ENCODE results near the gene MIXL1. TPM values are rescaled to one million over a fixed set of nuclear protein-coding genes. Genes with fewer than 3 reads are reported as not detected.
A peak's percentile ranks its signal among the peaks of the same experiment; 100 is the strongest.

The MIXL1 gene
- not detected for total RNA-seq

DNA sequence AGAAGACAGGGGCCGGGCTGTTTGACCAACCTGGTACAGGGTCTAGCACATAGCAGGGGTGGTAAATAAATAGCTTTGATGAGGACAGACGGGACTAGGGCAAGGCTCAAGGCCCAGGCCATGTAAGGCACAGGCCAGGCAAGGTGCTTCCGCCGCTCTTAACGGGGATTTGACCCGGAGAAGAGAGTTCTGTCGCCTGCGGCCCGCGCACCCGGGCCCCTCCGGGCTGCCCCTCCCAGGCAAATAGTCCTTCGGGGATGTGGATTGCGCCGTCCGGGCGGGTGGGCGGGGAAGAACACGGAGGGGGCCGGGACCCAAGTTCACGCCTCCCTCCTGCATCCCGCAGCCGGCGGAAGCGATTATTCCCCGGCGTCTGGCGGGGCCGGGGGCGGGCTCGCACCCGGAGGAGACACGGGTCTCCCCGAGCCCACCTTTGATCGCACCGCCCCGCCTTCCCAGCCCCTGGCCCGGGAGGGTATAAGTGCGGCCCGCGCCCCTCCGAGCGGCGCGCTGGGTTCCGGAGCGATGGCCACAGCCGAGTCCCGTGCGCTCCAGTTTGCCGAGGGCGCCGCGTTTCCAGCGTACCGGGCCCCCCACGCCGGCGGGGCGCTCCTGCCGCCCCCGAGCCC, at the start of gene MIXL1:
MIXL1 (plus strand) TSS at position 508 of the 629 bp plus-strand sequence; CDS start at position 526, 18 bp downstream.
- ATAC-seq (peak; percentile 64), DNase-seq (no peak)
- peaks cover 23% of the 10 kb centered on the region for H3K27me3 Mint-ChIP-seq (ENCODE audit: low read depth)
- peak within 1 kb of the TSS; percentile 77 for H3K4me3 Mint-ChIP-seq
- ChIA-PET CTCF (interaction anchor here (1.4 to 1.8 kb wide), 4 partner anchors 98 to 158 kb away, joined by 4 to 9 read pairs (median 6); no protein-coding TSS in a partner anchor), POLR2A (interaction anchor here (0.7 kb wide), 1 partner anchor 403 kb away, joined by 3 read pairs; no protein-coding TSS in a partner anchor)
- peaks cover 6% of the 10 kb centered on the region for H3K4me1 Mint-ChIP-seq (ENCODE audit: low read depth)
- H3K9me3 Mint-ChIP-seq (ENCODE audit: insufficient read depth), result no peaks in the 10 kb centered on the region
- peaks cover 7% of the 10 kb centered on the region for H3K36me3 Mint-ChIP-seq (ENCODE audit: low read depth)
- no peak within 1 kb of the TSS for H3K27ac Mint-ChIP-seq

DNA sequence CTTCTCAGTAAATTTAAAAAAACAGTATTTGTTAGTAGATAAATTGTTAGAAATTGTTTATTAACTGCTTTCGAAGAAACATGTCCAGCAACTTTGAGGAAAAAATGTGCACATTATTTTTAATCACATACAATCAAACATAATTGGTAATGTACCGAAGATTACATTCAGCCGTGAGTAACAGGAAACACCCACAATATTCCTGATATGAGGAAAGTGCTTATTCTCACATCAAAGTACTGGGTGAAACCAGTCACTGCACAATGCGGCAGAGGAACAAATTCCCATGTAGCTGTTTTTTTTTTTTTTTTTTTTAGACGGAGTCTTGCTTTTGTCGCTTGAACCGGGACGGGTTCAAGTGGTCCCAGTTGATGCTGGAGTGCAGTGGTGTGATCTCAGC, 46.6 kb upstream of the MIXL1 start:
- POLR2A ChIA-PET, result no interaction called here
- no peak for DNase-seq
- Mint-ChIP-seq H3K9me3 (ENCODE audit: insufficient read depth) (no peaks in the 10 kb centered on the region), H3K4me3 (no peak overlapping the region), H3K27me3 (ENCODE audit: low read depth) (no peaks in the 10 kb centered on the region), H3K27ac (no peak overlapping the region), H3K36me3 (ENCODE audit: low read depth) (peaks cover 23% of the 10 kb centered on the region), H3K4me1 (ENCODE audit: low read depth) (peaks cover 10% of the 10 kb centered on the region)
- no peak for ATAC-seq
- CTCF ChIA-PET, result interaction anchor here (2.8 kb wide), 1 partner anchor 51 kb away, joined by 14 read pairs; no protein-coding TSS in a partner anchor

DNA sequence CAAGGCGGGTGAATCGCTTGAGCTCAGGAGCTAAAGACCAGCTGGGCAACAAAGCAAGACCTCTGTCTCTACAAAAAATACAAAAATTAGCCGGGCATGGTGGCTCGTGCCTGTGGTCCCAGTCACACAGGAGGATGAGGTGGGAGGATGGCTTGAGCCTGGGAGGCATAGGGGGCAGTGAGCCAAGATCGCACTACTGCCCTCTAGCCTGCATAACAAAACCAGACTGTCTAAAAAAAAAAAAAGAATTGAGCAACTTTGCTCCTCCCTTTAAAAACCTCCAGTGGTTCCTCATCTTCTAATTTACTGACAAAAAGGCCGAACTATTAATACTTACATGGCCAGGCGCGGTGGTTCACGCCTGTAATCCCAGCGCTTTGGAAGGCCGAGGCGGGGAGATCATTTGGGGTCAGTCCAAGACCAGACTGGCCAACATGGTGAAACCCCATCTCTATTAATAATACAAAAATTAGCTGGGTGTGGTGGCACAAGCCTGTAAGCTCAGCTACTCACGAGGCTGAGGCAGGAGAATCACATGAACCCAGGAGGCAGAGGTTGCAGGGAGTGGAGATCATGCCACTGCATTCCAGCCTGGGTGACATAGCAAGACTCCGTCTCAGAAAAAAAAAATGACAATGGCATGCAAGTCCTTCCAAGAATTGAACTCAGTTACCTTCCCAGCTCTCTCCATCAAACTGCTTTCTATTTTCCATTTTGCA, 41.3 kb upstream of the MIXL1 start:
- H3K4me3 Mint-ChIP-seq, result no peak overlapping the region
- H3K9me3 Mint-ChIP-seq (ENCODE audit: insufficient read depth), result no peaks in the 10 kb centered on the region
- H3K27ac Mint-ChIP-seq, result peak overlapping the region; percentile 2
- POLR2A ChIA-PET, result no interaction called here
- H3K36me3 Mint-ChIP-seq (ENCODE audit: low read depth), result peaks cover 30% of the 10 kb centered on the region
- H3K4me1 Mint-ChIP-seq (ENCODE audit: low read depth), result peaks cover 26% of the 10 kb centered on the region
- ATAC-seq (no peak), DNase-seq (no peak)
- no peaks in the 10 kb centered on the region for H3K27me3 Mint-ChIP-seq (ENCODE audit: low read depth)
- CTCF ChIA-PET, result interaction anchor here (0.9 to 4.6 kb wide), 7 partner anchors 15 to 219 kb away, joined by 3 to 27 read pairs (median 3); no protein-coding TSS in a partner anchor

DNA sequence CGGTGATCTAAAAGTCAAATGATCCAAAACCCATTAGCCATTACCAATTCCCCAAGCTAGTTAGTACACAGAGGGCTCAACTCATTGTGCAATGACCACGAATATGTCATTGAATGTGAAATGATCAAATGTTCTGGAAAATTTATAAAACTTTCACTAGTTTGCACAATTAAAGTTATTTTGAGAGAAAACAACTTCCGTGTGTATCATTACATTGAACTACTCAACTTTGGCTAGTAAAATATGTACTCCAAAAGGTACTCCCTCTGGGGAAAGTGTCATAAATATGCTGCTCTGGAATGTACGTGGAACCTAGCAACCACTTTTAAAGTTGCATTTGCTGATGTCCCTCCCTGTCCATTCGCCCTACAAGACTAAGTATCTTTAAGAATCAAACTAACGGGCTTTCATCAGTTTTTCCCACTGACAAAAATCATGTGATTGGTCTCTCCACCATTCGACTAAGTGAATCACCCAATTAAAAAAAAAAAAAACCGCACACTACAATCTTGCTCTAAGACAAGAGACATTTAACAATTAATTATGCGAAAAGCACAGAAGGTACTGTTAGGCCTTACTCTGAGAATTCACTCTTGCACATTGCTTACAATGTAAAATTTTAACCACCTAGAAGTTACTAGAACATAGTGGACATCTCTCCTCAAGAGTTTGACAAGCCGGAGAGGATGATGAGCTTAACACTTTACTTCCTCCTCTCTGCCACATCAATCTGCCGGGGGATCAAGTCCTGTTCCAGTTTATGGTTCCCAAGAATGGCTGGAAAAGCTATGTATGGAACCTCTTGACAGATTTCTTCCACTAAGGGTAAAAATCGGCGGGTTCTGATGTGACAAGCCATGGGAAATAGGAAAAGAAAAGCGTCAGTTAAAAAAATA, 38.1 kb upstream of the MIXL1 start:
- CTCF ChIA-PET, result interaction anchor here (0.7 to 4.6 kb wide), 6 partner anchors 12 to 148 kb away, joined by 3 to 27 read pairs (median 4); no protein-coding TSS in a partner anchor
- Mint-ChIP-seq H3K36me3 (ENCODE audit: low read depth) (peaks cover 17% of the 10 kb centered on the region), H3K4me1 (ENCODE audit: low read depth) (peaks cover 28% of the 10 kb centered on the region), H3K4me3 (peak overlapping the region; percentile 95), H3K27ac (peak overlapping the region; percentile 93), H3K9me3 (ENCODE audit: insufficient read depth) (no peaks in the 10 kb centered on the region), H3K27me3 (ENCODE audit: low read depth) (no peaks in the 10 kb centered on the region)
- DNase-seq, result no peak
- POLR2A ChIA-PET, result interaction anchor here (1.2 kb wide), 1 partner anchor 186 kb away, joined by 3 read pairs; the partner anchor contains the start of gene SDE2
- no peak for ATAC-seq

DNA sequence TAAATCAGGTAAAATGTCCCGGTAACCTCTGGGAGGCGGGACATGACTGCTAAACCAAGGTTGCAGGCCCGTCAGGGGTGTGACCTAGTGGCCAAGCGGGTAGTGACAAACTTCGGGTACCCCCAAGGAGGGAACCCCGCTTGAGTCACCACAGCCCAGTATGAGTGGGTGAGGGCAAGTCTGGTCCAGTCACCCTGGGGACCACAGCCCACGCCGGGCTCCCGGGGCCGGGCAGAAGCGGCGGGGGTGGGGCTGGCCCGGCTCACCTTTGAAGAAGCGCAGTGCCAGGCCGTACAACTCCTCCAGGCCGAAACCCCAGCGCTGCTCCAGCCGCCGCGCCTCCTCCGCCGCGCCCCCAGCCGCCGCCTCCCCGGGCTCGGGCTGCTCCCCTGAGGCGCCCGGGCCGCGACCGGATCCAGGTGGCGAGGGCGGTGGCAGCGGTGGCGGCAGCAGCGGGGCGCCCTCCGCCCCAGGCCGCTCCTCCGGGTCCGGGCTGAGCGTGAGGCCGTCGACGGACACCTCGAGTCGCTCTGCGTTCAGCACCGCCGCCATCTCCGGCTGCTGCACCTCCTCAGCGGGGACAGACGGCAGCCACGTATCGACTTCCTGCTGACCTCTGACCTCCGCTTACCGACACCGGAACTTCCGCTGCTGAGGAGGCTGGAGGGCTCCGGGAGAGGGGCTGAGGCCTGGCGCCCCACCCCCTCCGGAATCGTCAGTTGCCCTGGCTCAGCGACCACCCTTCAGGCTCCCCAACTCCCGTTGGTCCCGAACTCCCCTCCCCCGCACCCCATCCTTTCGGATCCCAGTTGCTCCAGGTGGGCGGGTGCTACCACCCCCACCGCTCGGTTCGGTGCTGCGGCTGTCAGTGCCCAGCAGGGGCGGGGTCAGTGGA, 37.1 kb upstream of the MIXL1 start, which contains the start of gene ACBD3:
ACBD3 (minus strand) TSS at position 618 of the 895 bp plus-strand sequence; CDS start at position 552, 66 bp downstream.
- POLR2A ChIA-PET, result interaction anchor here (0.6 to 1.2 kb wide), 3 partner anchors 50 to 187 kb away, joined by 3 to 4 read pairs (median 3); partner anchors contain the start of gene SDE2

DNA sequence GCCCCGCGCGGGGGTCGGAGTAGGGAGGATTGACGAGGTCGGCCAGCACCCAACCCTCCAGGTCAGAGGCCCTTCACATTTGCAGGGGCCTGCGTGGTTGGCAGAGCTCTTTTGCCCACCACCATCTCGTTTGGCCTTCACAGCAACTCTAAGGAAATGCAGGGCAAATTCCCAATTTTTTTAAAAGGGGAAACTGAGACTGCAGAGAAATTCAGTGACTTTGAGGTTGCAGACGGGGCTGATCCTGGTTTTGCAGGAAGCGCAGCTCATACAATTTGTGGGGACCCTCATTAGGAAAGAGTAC, 36.5 kb upstream of the MIXL1 start:
- peak overlapping the region; percentile 87 for H3K4me3 Mint-ChIP-seq
- H3K27ac Mint-ChIP-seq, result peak overlapping the region; percentile 93
- peaks cover 25% of the 10 kb centered on the region for H3K4me1 Mint-ChIP-seq (ENCODE audit: low read depth)
- CTCF ChIA-PET, result interaction anchor here (1.0 kb wide), 1 partner anchor 61 kb away, joined by 3 read pairs; no protein-coding TSS in a partner anchor
- POLR2A ChIA-PET, result interaction anchor here (0.6 to 1.0 kb wide), 2 partner anchors 51 to 66 kb away, joined by 3 to 4 read pairs; no protein-coding TSS in a partner anchor
- no peaks in the 10 kb centered on the region for H3K27me3 Mint-ChIP-seq (ENCODE audit: low read depth)
- peaks cover 11% of the 10 kb centered on the region for H3K36me3 Mint-ChIP-seq (ENCODE audit: low read depth)
- DNase-seq (no peak), ATAC-seq (no peak)
- no peaks in the 10 kb centered on the region for H3K9me3 Mint-ChIP-seq (ENCODE audit: insufficient read depth)

More for the DNA sequence above, 37.1 kb upstream of the MIXL1 start, which contains the start of gene ACBD3:
- no peaks in the 10 kb centered on the region for H3K9me3 Mint-ChIP-seq (ENCODE audit: insufficient read depth)
- peak; percentile 92 for DNase-seq
- H3K27me3 Mint-ChIP-seq (ENCODE audit: low read depth), result no peaks in the 10 kb centered on the region
- H3K4me1 Mint-ChIP-seq (ENCODE audit: low read depth), result peaks cover 28% of the 10 kb centered on the region
- H3K36me3 Mint-ChIP-seq (ENCODE audit: low read depth), result peaks cover 14% of the 10 kb centered on the region
- peak within 1 kb of the TSS; percentile 93 for H3K27ac Mint-ChIP-seq
- CTCF ChIA-PET, result interaction anchor here (0.7 to 4.6 kb wide), 6 partner anchors 11 to 147 kb away, joined by 3 to 27 read pairs (median 4); no protein-coding TSS in a partner anchor
- H3K4me3 Mint-ChIP-seq, result peak within 1 kb of the TSS; percentile 95
- peak; percentile 96 for ATAC-seq

DNA sequence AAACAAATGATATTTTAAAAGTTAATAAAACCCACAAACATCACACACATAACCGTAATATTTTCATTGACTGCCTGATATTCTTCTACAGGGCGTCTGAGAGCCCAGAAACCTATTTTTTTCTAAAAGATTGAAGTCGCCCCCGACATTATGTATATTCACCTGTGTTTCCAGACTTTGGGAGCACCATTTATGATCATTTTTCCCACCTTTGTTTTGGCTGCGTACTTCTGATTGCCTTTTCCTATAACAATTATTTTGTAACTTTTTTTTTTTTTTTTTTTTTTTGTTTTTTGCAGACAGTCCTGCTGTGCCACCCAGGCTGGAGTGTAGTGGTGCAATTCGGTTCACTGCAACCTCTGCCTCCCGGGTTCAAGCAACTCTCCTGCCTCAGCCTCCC, 36.1 kb upstream of the MIXL1 start:
- H3K27me3 Mint-ChIP-seq (ENCODE audit: low read depth), result no peaks in the 10 kb centered on the region
- H3K9me3 Mint-ChIP-seq (ENCODE audit: insufficient read depth), result no peaks in the 10 kb centered on the region
- POLR2A ChIA-PET, result interaction anchor here (1.0 kb wide), 1 partner anchor 67 kb away, joined by 3 read pairs; no protein-coding TSS in a partner anchor
- DNase-seq (no peak), ATAC-seq (no peak)
- H3K4me3 Mint-ChIP-seq, result peak overlapping the region; percentile 87
- CTCF ChIA-PET, result interaction anchor here (1.0 kb wide), 1 partner anchor 62 kb away, joined by 3 read pairs; no protein-coding TSS in a partner anchor
- H3K27ac Mint-ChIP-seq, result no peak overlapping the region
- peaks cover 25% of the 10 kb centered on the region for H3K4me1 Mint-ChIP-seq (ENCODE audit: low read depth)
- peaks cover 11% of the 10 kb centered on the region for H3K36me3 Mint-ChIP-seq (ENCODE audit: low read depth)

DNA sequence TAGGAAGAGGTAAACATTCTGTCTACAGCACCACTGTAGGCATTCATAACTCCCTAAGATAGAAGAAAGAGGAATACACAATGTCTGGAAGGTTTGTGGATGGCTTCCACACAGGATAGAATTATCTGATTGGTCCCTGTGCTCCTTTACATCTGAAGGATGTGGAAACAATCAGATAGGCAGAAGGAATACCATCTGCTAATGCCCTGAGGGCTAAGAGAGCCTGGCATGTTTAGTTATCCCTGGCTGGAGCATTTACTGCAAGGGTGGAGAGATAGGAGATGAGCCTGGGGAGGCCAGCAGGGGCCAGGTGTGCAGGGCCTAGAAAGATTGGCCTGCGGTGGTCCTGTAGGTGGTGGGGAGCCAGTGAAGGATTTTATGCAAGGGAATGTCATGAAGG, 28.3 kb upstream of the MIXL1 start:
- POLR2A ChIA-PET, result no interaction called here
- Mint-ChIP-seq H3K36me3 (ENCODE audit: low read depth) (no peaks in the 10 kb centered on the region), H3K9me3 (ENCODE audit: insufficient read depth) (no peaks in the 10 kb centered on the region), H3K4me1 (ENCODE audit: low read depth) (peaks cover 2% of the 10 kb centered on the region), H3K27ac (no peak overlapping the region), H3K4me3 (no peak overlapping the region), H3K27me3 (ENCODE audit: low read depth) (peaks cover 3% of the 10 kb centered on the region)
- ATAC-seq, result no peak
- no peak for DNase-seq
- CTCF ChIA-PET, result interaction anchor here (10.2 kb wide), 1 partner anchor 69 kb away, joined by 208 read pairs; no protein-coding TSS in a partner anchor

DNA sequence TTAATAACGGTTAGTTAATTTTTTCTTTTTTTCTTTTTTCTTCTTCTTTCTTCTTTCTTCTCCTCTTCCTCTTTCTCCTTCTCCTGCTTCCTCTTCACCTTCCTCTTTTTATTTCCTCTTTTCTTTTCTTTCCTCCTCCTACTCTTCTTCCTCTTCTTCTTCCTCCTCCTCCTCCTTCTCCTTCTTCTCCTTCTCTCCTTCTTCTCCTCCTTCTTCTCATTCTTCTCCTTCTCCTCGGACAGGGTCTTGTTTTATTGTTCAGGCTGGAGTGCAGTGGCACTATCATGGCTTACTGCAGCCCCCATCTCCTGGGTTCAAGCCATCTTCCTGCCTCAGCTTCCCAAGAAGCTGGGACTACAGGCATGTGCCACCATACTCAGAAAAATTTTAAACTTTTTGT, 23.5 kb upstream of the MIXL1 start:
- H3K9me3 Mint-ChIP-seq (ENCODE audit: insufficient read depth), result no peaks in the 10 kb centered on the region
- no peak overlapping the region for H3K27ac Mint-ChIP-seq
- no peak overlapping the region for H3K4me3 Mint-ChIP-seq
- ATAC-seq (no peak), DNase-seq (no peak)
- no peaks in the 10 kb centered on the region for H3K36me3 Mint-ChIP-seq (ENCODE audit: low read depth)
- ChIA-PET POLR2A (no interaction called here), CTCF (interaction anchor here (0.8 to 10.2 kb wide), 8 partner anchors 10 to 135 kb away, joined by 3 to 208 read pairs (median 3); partner anchors contain the start of gene LIN9)
- H3K4me1 Mint-ChIP-seq (ENCODE audit: low read depth), result peaks cover 2% of the 10 kb centered on the region
- peaks cover 11% of the 10 kb centered on the region for H3K27me3 Mint-ChIP-seq (ENCODE audit: low read depth)

DNA sequence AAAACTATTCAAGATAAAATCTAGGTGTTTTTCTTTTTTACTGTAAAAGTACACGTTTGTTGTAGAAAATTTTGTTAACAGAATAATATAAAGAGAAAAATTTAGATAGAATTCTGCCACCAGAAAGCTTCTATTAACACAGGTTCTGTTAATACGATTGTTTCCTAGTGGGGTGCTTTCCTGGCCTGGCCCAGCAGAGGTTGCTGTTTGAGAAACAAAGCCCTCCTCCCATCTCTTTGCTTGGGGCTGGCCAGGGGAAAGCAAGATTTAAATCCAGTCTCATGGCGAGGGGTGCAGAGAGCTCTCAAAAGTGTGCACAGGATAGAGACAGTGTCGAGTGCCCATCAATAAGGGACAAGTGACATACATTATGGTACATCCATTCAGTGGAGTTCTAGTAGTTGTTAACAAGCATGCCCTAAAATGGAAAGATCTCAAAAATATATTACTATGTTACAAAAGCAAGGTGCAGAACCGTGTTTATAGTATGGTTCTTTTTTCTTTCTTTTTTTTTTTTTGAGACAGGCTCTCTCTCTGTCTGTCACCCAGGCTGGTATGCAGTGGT, 22.4 kb upstream of the MIXL1 start:
- ChIA-PET POLR2A (interaction anchor here (0.6 kb wide), 2 partner anchors 143 to 188 kb away, joined by 3 read pairs; no protein-coding TSS in a partner anchor), CTCF (interaction anchor here (0.8 to 10.2 kb wide), 11 partner anchors 11 to 1215 kb away, joined by 3 to 208 read pairs (median 3); partner anchors contain the start of gene LIN9)
- ATAC-seq (peak; percentile 44), DNase-seq (no peak)
- Mint-ChIP-seq H3K27ac (no peak overlapping the region), H3K9me3 (ENCODE audit: insufficient read depth) (no peaks in the 10 kb centered on the region), H3K27me3 (ENCODE audit: low read depth) (peaks cover 11% of the 10 kb centered on the region), H3K36me3 (ENCODE audit: low read depth) (no peaks in the 10 kb centered on the region), H3K4me1 (ENCODE audit: low read depth) (peaks cover 2% of the 10 kb centered on the region), H3K4me3 (no peak overlapping the region)
